Measurements from ENCODE around the gene NDUFA3. TPM values are rescaled to one million over a fixed set of nuclear protein-coding genes. Genes with fewer than 3 reads are reported as not detected.
A peak's percentile ranks its signal among the peaks of the same experiment; 100 is the strongest.

NDUFA3 gene
- total and polyA plus RNA-seq, 2 of the 13 experiments (the other 11 are each of a cell fraction or from before 2014, with no cell fraction given) = 31.6 to 75.4 TPM

- TF ChIP-seq ZNF687 (CRISPR knock-in tag; IDR thresholded peaks at IDR 0.05) (peak; percentile 81), ZNF547 (CRISPR knock-in tag; IDR thresholded peaks at IDR 0.05) (peak; percentile 67; the same call in 1 of the 2 replicates), CBX2 (IDR thresholded peaks at IDR 0.05; ENCODE audit: low read depth, low read length) (no peak), CBX2 (CRISPR knock-in tag; IDR thresholded peaks at IDR 0.05; ENCODE audit: low read depth) (no peak; the same call in 1 of the 2 replicates), AKNA (CRISPR knock-in tag; IDR thresholded peaks at IDR 0.05; ENCODE audit: borderline replicate concordance) (no peak), ZNF784 (CRISPR knock-in tag; IDR thresholded peaks at IDR 0.05; ENCODE audit: borderline replicate concordance) (peak; percentile 62; the same call in 1 of the 2 replicates), ZNF44 (CRISPR knock-in tag; IDR thresholded peaks at IDR 0.05) (0 out of 2 replicates have a peak, but pooled peaks have one; percentile 86), SNAPC5 (CRISPR knock-in tag; IDR thresholded peaks at IDR 0.05; ENCODE audit: borderline replicate concordance) (no peak), CREM (IDR thresholded peaks at IDR 0.05) (peak; percentile 100), CREM (CRISPR knock-in tag; IDR thresholded peaks at IDR 0.05) (peak; percentile 94), ZNF558 (CRISPR knock-in tag; IDR thresholded peaks at IDR 0.05; ENCODE audit: borderline replicate concordance) (0 out of 2 replicates have a peak, but pooled peaks have one; percentile 48), SMAD1 (CRISPR knock-in tag; IDR thresholded peaks at IDR 0.05; ENCODE audit: borderline replicate concordance, low read depth) (peak; percentile 88), TFDP2 (CRISPR knock-in tag; IDR thresholded peaks at IDR 0.05) (peak; percentile 75; the same call in 1 of the 2 replicates), SP140L (CRISPR knock-in tag; IDR thresholded peaks at IDR 0.05; ENCODE audit: borderline replicate concordance) (no peak), ZFP36L1 (CRISPR knock-in tag; IDR thresholded peaks at IDR 0.05) (peak; percentile 61; the same call in 1 of the 2 replicates), ZNF724P (CRISPR knock-in tag; IDR thresholded peaks at IDR 0.05; ENCODE audit: borderline replicate concordance) (no peak)
These were observed 12.7 kb downstream of the NDUFA3 start, which contains the start of the genes PRPF31 and TFPT (continued) for GRCh38 chr19:54115109-54116063.
